COLO668 (cell line): Measurements from ENCODE around the gene ZBTB8B.

ENCODE experiments used
- DNase-seq: peaks from one replicate; lab custom pipeline; 2025; ENCODE audit not compliant: unreplicated experiment; lab: John Stamatoyannopoulos, UW

ZBTB8B gene

DNA sequence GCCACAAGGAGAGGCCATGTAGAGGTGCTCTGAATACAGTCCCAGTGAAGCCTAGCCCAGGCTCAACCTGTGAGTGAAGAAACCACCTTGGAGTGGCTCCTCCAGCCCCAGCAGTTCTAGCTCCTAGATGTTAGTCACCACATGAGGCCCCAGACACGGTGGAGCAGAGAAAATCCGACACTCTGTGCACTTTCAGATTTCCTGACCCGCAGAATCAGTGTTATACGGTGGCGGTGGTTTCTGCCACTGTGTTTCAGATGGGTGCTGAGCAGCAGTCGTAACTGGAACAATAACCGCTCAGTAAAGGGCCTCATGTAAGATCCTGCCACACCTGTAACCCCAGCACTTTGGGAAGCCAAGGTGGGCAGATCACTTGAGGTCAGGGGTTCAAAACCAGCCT is 38.3 kb downstream of the ZBTB8B start:
- DNase-seq, result no peak

GRCh38 chr1:32507021-32507420 is 42.1 kb downstream of the ZBTB8B start:
- no peak for DNase-seq

GRCh38 chr1:32508761-32509160 is 43.9 kb downstream of the ZBTB8B start:
- DNase-seq, result no peak

DNA sequence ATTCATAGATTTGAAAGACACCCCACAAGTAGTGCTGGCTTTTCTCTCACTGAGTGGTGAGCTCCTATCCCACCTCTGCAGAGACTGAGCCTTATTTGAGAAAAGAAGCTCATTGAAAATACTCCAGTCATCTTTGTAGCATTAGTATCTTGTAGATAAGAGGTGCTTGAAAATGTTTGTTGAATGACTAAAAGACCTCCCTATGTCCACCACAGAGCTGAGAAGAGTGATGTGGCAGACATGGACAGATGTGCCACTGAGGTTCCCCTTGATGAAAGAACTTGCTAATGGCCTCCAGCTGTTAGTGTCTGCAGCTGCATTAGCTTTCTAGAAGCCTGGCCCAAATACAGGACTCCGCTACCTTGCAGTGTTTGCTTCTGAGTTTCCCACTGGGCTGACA is 45.1 kb downstream of the ZBTB8B start:
- DNase-seq, result no peak
